ENCODE results near the gene RELA.
"Not testable (repeated sequence)": the region's sequence is repeated elsewhere in the genome, so short reads cannot be mapped to it uniquely, and the experiment has no call there.

RELA gene

GRCh38 chr11:65662799-65663638 is at the start of gene RELA:
Gene RELA, minus strand, starts transcription at chr11:65662916. Its CDS starts 84 bp downstream, at chr11:65662832.
- no peaks in the 10 kb centered on the region for H3K27me3 ChIP-seq (replicated peaks; ENCODE audit: control insufficient read depth, insufficient read depth, low read length)
- TF ChIP-seq CTCF (IDR thresholded peaks at IDR 0.05; ENCODE audit: insufficient read depth, low read length, poor library complexity, severe bottlenecking): no peak
- peak within 1 kb of the TSS; percentile 74 for H3K4me3 ChIP-seq (replicated peaks; ENCODE audit: low read depth, low read length)
- peak; percentile 95 for DNase-seq (ENCODE audit: extremely low read depth, insufficient read length)
- peaks cover 24% of the 10 kb centered on the region for H3K36me3 ChIP-seq (ENCODE audit: control insufficient read depth, insufficient read depth, low read length)

DNA sequence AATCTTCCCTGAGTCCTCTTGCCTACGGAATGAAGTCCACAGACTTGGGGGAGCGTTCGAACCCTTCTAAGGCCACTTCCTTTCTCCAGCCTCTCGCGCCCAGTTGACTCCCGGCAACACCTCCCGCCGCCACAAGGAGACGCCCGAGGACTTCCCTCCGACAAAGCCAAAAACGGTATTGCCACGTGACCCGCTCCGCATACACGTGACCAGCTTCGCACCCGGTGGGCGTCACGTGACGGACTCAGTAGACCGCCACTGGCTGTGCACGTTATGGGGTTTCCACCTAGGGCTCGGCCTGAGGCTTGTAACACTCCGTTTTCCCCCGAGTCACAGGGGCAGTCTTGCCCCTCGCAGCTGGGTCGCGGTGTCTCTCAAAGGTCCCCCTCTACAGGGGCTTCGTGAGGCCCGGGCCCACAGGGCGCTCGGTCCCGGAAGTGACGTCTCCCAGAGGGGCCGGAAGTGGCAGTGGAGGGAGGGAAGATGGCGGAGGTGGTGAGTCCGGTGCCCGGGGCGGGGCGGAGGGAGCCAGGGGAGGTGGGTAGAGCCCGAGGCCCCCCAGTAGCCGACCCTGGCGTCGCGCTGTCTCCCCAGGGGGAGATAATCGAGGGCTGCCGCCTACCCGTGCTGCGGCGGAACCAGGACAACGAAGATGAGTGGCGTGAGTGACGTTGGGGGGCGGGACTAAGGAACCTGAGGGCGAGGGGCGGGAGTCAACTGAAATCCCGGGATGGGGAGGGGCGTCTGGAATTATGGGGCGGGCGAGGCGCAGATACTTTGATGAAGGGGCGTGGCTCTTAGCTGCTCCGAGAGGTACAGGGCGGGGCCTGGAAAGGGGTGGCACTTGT is 49.3 kb upstream of the RELA start, which contains the start of gene KAT5:
Gene KAT5 (plus strand): TSS at position 468 of the 848 bp plus-strand sequence. CDS start 16 bp downstream, at position 484.
- DNase-seq (ENCODE audit: extremely low read depth, insufficient read length): peak; percentile 99
- Histone ChIP-seq H3K27me3 (replicated peaks; ENCODE audit: control insufficient read depth, insufficient read depth, low read length) (no peaks in the 10 kb centered on the region), H3K4me3 (replicated peaks; ENCODE audit: low read depth, low read length) (peak within 1 kb of the TSS; percentile 94), H3K36me3 (ENCODE audit: control insufficient read depth, insufficient read depth, low read length) (peaks cover 24% of the 10 kb centered on the region)
- TF ChIP-seq CTCF (IDR thresholded peaks at IDR 0.05; ENCODE audit: insufficient read depth, low read length, poor library complexity, severe bottlenecking): peak; percentile 99

DNA sequence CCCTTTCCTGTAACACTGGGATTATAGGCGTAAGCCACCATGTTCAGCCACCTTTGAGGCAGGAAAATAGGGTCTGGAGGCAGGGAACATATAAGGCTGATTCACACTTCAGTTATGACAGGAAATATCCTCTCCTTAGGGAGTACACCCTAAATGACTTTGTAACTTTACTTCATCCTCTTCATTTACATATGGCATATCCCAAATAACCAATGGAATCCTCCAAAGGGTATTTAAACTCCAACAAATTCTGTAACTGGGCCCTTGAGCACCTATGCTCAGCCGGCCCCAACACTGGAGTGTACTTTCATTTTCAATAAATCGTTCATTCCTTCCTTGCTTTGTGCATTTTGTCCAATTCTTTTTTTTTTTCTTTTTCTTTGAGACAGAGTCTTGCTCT is 47.7 kb upstream of the RELA start:
- no peak for TF ChIP-seq CTCF (IDR thresholded peaks at IDR 0.05; ENCODE audit: insufficient read depth, low read length, poor library complexity, severe bottlenecking)
- Histone ChIP-seq H3K27me3 (replicated peaks; ENCODE audit: control insufficient read depth, insufficient read depth, low read length) (no peaks in the 10 kb centered on the region), H3K4me3 (replicated peaks; ENCODE audit: low read depth, low read length) (no peak overlapping the region), H3K36me3 (ENCODE audit: control insufficient read depth, insufficient read depth, low read length) (peaks cover 15% of the 10 kb centered on the region)
- DNase-seq (ENCODE audit: extremely low read depth, insufficient read length): no peak

DNA sequence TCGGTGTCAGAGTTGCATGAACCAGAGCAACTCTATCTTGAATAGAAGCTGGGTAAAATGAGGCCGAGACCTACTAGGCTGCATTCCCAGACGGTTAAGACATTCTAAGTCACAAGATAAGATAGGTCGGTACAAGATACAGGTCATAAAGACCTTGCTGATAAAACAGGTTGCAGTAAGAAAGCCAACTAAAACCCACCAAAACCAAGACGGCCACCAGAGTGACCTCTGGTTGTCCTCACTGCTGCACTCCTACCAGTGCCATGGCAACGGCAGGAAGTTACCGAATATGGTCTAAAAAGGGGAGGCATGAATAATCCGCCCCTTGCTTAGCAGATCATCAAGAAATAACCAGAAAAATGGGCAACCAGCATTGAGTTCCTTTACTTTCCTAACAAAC is 46.9 kb upstream of the RELA start:
- Histone ChIP-seq H3K27me3 (replicated peaks; ENCODE audit: control insufficient read depth, insufficient read depth, low read length) (no peaks in the 10 kb centered on the region), H3K4me3 (replicated peaks; ENCODE audit: low read depth, low read length) (no peak overlapping the region), H3K36me3 (ENCODE audit: control insufficient read depth, insufficient read depth, low read length) (peaks cover 10% of the 10 kb centered on the region)
- no peak for TF ChIP-seq CTCF (IDR thresholded peaks at IDR 0.05; ENCODE audit: insufficient read depth, low read length, poor library complexity, severe bottlenecking)
- DNase-seq (ENCODE audit: extremely low read depth, insufficient read length): no peak

GRCh38 chr11:65708451-65708850 is 45.7 kb upstream of the RELA start:
- TF ChIP-seq CTCF (IDR thresholded peaks at IDR 0.05; ENCODE audit: insufficient read depth, low read length, poor library complexity, severe bottlenecking): no peak
- no peak for DNase-seq (ENCODE audit: extremely low read depth, insufficient read length)
- Histone ChIP-seq H3K36me3 (ENCODE audit: control insufficient read depth, insufficient read depth, low read length) (peaks cover 3% of the 10 kb centered on the region), H3K27me3 (replicated peaks; ENCODE audit: control insufficient read depth, insufficient read depth, low read length) (no peaks in the 10 kb centered on the region), H3K4me3 (replicated peaks; ENCODE audit: low read depth, low read length) (no peak overlapping the region)

GRCh38 chr11:65707002-65707401 is 44.3 kb upstream of the RELA start:
- H3K4me3 ChIP-seq (replicated peaks; ENCODE audit: low read depth, low read length); H3K27me3 ChIP-seq (replicated peaks; ENCODE audit: control insufficient read depth, insufficient read depth, low read length); H3K36me3 ChIP-seq (ENCODE audit: control insufficient read depth, insufficient read depth, low read length): not testable (repeated sequence)

More at GRCh38 chr11:65707002-65707401, 44.3 kb upstream of the RELA start:
- DNase-seq (ENCODE audit: extremely low read depth, insufficient read length): not testable (repeated sequence)

Data from GM06990 (cell line).